Astrocyte (in vitro differentiated cells and primary cell): ENCODE measurements around the gene TBPL2.
"Not testable (repeated sequence)": the region's sequence is repeated elsewhere in the genome, so short reads cannot be mapped to it uniquely, and the experiment has no call there.

Experiments used
- EZH2 ChIP-seq: IDR thresholded peaks from 2 replicates; pipeline ENCODE4 v1.6.1; 2012; ENCODE audit warnings: mild to moderate bottlenecking, low read length, inconsistent platforms; ENCODE audit not compliant: insufficient read depth
- TF ChIP-seq, protein P1 (sequence below): IDR thresholded peaks from 2 replicates; pipeline ENCODE4 v1.5.1; 2011; ENCODE audit warnings: low read depth, mild to moderate bottlenecking, inconsistent platforms, low read length, moderate library complexity; ENCODE audit not compliant: insufficient read depth

DNA sequence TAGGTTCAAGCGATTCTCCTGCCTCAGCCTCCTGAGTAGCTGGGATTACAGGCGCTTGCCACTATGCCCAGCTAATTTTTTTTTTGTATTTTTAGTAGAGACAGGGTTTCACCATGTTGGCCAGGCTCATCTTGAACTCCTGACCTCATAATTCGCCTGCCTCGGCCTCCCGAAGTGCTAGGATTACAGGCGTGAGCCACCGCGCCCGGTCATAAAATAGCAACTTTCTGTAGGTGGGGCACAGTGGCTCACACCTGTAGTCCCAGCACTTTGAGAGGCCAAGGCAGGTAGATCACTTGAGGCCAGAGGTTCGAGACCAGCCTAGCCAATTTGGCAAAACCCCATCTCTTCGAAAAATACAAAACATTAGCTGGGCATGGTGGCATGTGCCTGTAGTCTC, 18.1 kb downstream of the TBPL2 start:
- TF ChIP-seq, protein P1, sequence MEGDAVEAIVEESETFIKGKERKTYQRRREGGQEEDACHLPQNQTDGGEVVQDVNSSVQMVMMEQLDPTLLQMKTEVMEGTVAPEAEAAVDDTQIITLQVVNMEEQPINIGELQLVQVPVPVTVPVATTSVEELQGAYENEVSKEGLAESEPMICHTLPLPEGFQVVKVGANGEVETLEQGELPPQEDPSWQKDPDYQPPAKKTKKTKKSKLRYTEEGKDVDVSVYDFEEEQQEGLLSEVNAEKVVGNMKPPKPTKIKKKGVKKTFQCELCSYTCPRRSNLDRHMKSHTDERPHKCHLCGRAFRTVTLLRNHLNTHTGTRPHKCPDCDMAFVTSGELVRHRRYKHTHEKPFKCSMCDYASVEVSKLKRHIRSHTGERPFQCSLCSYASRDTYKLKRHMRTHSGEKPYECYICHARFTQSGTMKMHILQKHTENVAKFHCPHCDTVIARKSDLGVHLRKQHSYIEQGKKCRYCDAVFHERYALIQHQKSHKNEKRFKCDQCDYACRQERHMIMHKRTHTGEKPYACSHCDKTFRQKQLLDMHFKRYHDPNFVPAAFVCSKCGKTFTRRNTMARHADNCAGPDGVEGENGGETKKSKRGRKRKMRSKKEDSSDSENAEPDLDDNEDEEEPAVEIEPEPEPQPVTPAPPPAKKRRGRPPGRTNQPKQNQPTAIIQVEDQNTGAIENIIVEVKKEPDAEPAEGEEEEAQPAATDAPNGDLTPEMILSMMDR, result not testable (repeated sequence)
- not testable (repeated sequence) for TF ChIP-seq EZH2
